H4 (cell line): Measurements from ENCODE around the gene SSC5D. TPM values are rescaled to one million over a fixed set of nuclear protein-coding genes. Genes with fewer than 3 reads are reported as not detected.
A peak's percentile ranks its signal among the peaks of the same experiment; 100 is the strongest.

ENCODE experiments used
- DNase-seq: peaks from one replicate; pipeline ENCODE4 v3.0.0-alpha.2; 2015; ENCODE audit warnings: low spot score
- total RNA-seq: library from RNA; depleted of rRNA; stranded (reverse); fragments of >200 nt; shearing (Covaris generic); gene quantifications from 2 replicates; pipeline ENCODE4 v1.2.3, GENCODE V29; 2014

SSC5D gene
- total RNA-seq, 1 experiment from 2014 or later = 0.23 TPM

DNA sequence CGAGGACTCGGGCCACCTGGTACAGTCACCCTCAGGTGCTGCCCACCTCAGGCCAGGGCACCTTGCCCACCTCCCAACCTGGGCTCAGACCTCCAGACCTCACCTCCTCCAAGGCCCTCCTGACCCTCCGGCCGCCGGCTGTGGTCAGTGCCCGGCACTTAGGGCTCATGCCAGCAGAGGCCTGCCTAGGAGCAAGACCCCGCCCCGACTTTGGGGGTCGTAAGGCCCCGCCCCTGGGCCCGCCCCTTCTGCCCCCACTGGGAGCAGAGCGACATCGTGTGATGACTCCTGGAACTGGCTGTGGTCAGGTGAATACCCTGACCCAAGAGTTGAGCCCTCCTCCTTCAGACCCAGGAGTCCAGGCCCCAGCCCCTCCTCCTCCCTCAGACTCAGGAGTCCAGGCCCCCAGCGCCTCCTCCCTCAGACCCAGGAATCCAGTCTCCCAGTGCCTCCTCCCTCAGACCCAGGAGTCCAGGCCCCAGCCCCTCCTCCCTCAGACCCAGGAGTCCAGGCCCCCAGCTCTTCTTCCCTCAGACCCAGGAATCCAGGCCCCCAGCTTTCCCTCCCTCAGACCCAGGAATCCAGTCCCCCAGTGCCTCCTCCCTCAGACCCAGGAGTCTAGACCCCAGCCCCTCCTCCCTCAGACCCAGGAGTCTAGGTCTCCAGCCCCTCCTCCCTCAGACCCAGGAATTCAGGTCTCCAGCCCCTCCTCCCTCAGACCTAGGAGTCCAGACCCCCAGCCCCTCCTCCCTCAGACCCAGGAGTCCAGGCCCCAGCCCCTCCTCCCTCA is 48.9 kb downstream of the SSC5D start, which contains the start of gene SBK2:
TSS of gene SBK2 (minus strand) at position 183 of the 790 bp plus-strand sequence. CDS start 839 bp downstream, outside the sequence.
- no peak for DNase-seq

DNA sequence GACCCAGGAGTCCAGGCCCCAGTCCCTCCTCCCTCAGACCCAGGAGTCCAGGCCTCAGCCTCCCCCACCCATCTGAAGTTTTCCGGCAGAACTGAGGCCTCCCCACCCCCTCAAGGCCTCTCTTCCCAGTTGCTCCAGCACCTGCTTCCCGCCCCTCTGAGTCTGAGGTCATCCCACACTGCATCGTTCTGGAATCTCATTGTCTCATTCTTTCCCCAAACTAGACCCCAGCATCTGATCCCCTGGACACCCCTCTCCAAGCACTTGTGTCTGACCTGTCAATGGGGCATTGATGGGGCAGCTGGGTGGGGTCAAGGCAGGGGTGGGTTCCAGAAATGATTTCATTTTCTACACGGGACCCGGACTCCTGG is 49.5 kb downstream of the SSC5D start:
- no peak for DNase-seq

DNA sequence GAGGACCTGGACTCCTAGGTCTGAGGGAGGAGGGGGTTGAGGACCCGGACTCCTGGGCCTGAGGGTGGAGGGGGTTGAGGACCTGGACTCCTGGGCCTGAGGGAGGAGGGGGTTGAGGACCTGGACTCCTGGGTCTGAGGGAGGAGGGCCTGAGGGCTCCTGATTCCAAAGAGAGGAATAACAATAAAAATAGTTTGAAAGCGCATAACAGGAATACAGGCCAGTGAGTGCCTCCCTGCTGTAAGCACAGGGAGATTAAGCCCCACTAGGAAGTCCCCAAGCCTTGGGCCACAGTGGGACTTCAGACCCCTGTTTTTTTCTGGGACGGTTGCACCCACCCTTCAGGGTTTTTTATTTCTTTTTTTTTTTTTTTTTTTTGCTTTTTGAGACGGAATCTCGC is 49.9 kb downstream of the SSC5D start:
- DNase-seq = no peak

DNA sequence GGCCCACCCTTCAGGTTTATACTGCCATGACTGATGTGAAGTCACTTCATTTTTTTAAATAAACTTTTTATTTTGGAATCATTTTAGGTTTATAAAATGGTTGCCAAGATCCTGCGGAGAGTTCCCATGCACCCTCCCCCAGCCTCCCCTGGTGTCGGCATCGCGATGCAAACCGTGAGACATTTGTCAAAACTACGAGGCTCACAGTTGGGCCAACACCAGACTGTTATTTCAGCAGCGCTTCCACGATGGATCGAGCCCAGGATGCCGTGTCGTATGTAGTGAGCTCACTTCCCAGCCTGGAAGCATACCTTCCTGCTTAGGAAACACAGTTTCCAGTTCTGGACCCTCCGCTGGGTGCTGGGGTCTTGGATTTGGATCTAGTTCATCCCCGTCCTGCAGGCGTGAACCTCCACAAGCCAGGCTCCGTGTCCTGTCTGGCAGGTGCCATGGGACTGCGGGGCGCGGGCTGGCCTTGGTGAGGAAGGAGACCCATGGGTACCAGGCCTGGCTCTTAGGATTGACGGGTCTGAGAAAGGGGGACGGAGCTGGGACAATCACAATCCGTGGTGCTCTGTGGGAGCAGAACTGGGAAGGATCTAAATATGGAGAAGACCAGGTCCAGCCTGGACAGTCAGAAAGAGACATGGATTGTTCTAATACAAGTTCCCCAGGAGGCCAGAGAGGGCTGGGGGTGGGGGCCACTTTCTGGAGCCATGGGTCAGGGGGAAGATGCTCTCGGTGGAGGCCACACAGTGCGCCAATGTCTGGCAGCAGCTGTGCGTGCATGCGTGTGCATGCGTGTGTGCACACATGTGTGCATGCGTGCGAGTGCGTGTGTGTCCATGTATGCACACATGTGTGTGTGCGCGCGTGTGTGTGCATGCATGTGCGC is 51.1 kb downstream of the SSC5D start:
- no peak for DNase-seq

DNA sequence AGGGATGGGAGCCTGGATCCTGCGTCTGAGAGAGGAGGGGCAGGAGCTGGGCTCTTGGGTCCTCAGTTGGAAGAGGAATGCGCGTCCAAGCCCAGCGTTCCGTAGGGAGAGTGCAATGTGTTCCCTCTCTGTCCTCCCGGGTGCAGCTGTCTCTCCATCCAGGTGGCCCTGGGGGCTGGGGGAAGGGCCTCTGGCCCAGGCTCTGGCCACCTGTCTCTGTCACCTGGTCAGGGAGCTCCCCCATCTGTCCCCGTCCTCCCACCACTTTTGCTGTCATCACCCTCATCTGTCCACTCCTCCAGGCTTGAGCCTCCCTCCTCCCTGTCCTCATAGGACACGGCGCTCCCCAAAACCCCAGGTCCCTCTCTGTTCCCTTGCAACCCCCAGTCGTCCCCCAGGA is 52.4 kb downstream of the SSC5D start:
- DNase-seq = no peak

DNA sequence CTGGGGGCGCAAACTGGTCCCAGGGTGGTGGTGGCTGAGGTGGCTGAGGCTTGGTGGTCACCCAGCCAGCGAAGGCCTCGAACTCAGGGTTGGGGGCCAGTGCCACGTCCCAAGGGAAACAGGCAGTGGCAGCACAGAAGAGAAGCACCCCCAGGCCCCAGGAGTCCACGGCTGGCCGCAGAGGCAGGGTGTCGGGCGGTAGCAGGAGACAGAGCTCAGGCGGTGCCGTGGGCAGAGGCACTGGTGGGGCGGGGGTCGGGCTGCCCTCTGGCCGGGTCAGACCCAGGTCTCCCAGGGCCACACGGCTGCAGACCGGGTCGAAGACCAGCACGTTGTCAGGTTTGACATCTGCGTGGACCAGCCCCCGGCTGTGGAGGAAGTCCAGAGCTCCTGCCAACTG is 52.9 kb downstream of the SSC5D start:
- no peak for DNase-seq

DNA sequence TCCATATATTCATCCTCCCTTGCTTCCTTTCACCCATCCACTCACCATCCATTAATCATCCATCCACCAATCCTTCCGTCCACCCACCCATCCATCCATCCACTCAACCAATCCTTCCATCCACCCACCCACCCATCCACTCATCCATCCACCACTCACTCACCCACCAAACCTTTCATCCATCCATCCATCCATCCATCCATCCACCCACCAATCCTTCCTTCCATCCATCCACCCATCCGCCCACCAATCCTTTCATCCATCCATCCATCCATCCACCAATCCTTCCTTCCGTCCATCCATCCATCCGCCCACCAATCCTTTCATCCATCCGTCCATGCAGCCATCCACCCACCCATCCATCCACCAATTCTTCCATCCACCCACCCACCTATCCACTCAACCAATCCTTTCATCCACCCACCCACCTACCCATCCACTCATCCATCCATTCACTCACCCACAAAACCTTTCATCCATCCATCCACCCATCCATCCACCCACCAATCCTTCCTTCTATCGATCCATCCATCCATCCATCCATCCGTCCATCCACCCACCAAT is 54.1 kb downstream of the SSC5D start:
- no peak for DNase-seq

DNA sequence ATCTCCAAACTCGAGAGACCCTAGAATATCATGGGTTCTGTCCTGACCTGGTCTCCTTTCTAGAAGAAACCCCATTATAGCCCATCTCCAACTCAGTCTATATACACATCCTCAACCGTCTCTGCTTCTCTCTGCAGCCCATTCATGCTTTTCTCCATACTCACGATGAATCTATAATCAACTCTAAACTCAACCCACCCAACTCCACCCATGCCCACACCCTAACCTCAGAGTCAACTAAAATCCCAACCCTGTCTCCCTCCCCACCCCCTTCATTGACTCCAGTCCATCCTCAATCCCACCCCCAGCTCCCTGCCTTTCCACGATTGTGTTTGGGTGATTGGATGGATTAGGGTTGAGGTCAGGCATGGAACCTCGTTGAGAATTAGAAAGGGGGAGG is 55.3 kb downstream of the SSC5D start:
- DNase-seq = no peak

DNA sequence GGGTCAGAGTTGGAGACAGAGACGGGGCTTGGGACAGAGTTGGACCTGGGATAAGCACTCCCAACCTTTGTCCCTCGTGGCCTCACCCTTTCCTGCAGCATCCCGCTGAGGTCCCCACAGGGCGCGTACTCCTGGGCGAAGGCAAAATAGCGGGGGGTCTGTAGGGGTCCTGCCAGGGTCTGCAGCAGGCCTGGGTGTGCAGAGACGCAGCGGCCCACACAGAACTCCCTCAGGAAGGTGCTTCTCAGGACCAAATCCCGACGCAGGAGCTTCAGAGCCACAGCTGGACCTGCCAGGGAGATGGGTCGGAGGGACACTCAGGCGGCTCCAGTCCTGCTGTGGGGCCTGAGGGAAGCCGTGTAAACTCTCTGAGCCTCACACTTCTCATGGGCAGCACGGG is 55.8 kb downstream of the SSC5D start:
- DNase-seq = no peak

DNA sequence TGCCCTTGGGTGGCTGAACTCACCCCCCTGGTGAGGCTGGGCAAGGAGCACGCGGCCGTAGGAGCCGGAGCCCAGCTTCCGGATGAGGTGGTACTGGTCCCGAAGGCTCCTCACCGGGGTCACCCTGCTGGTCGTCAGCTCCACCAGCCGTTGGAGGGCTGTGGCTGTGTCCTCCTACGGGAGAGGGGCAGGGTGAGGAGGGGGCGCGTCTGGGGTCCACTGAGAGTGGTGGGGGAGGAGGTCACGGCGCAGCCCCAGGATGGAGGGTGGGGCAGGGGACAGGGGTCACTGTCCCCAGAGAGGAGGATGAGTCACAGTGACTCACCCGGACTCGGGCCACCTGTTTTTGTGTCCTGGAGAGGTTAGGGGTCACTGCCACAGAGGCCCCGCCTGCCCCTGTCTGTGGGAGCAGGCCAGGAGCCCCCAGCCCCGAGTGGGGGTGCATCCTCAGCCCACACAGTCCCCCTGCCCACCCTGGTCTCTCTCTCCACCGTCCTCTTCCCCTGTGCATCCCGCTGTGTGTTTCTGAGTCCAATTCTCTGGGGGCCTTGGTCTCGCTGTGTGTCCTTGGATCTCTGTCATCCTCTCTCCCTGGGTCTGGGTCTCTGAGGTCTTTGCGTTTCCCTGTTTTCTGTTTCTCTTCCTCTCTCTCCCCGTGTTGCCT is 56.7 kb downstream of the SSC5D start:
- DNase-seq = no peak

DNA sequence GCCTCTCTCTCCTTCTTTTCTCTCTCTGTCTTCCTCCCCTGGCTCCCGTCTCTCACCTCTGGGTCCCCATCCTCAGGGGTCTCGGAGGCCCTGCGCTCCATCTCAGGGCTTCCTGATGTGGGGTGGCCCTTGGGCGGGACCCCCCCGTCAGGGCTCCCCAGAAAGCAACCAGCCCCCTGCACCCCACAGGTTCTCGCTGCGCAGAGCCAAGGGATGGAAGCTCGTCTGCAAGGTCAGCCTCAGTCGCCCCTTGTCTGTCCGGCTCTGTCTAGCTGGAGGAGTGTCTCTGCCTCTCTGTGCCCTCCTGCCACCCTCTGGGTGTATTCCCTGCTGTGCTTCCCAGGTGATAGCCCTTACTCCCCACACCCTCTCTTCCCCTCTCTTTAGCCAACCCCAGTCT is 57.2 kb downstream of the SSC5D start, which contains the start of gene SBK3:
TSS of gene SBK3 (minus strand) at position 101 of the 400 bp plus-strand sequence. CDS start at position 101, 0 bp downstream.
- no peak for DNase-seq

DNA sequence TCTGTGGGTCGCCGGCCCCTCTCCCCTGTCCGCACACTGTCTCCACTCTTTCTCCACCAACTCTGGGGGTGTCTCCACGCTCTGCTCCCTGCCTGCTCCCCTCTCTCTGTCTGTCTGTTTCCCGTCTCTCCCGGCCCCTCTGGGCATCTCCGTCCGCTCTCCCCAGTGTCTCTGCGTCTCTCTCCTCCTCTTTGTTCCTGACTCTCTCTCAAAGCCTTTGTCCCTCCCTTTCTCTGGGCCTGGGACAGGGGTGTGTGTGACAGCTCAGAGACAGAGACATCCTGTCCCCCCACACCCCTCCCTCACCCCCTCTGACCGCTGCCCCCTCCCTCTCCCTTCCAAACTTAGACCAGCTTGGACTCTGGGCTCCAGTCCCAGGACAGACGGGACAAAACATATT is 57.8 kb downstream of the SSC5D start:
- no peak for DNase-seq

DNA sequence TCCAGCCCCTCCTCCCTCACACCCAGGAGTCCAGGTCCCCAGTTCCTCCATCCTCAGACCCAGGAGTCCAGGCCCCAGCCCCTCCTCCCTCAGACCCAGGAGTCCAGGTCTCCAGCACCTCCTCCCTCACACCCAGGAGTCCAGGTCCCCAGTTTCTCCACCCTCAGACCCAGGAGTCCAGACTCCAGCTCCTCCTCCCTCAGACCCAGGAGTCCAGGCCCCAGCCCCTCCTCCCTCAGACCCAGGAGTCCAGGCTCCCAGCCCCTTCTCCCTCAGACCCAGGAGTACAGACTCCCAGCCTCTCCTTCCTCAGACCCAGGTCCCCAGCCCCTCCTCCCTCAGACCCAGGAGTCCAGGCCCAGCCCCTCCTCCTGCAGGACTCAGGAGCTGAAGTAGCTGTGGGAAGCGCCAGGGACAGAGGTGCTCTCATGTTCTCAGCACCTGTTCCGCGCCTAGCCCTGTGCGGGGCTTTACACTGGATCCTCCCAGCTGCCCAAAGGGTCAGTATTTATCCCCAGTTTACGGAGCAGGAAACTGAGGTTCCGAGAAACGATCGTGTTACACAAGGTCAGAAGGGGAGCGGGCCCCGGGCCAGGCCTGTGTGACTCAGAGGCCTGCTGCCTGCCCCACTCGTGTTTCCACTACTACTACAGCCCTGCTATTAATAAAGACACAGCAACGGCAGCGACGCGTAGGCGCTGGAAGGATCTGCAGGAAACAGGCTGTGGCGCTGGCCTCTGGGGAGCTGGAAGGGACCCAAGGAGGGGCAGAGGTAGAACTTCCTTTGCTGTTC is 58.8 kb downstream of the SSC5D start:
- peak; percentile 70 for DNase-seq

DNA sequence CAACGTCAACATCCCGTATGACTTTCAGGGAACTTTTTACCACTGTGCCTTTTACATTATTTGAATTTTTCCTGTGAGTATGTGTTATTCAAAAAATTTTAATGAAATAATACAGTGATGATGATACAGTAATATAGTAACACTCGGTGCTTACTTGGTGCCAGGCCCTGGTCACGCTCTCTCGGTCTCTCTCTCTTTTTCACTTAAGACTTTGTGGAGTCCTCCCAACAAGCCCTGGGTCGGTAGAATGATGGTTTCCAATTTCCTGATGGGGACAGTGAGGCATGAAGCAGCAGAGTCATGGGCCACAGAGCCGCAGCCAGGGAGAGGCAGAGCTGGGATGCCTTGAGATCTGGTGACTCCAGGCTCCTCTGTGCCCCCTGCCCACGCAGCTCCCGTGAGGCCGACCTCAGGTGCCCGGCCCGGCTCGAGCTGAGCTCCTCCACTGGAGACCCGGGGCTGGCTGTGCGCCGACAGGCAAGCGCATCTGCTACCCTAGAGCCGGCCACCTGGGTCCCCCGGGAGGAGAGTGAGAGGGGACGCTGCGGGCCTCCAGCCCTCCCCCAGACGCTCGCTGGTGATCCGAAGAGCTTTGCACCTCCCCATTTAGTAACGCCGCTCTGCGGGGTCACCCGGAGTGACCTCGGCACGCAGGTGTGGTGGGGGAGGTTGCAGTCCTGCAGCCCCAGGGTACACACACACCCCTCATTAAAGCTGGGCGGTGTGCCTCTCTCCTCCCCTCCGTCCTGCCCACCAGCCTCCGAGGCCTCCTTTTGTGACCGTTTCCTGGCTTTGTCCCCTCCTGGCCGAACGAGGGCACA is 61.5 kb downstream of the SSC5D start:
- peak; percentile 61 for DNase-seq

DNA sequence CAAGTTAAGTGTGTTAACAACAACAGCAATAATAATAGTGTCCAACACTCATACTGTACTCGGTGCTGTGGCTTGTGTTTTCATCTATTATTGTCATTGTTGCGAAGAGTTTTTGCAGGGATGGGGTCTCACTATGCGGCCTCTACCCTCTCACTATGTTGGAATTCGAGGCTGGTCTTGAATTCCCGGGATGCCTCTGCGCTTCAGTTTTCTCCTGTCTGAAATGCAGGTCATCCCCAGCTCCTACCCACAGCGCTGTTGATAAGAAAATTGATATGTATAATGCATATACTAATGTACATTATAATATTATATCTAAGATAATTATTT is 62.0 kb downstream of the SSC5D start:
- no peak for DNase-seq

DNA sequence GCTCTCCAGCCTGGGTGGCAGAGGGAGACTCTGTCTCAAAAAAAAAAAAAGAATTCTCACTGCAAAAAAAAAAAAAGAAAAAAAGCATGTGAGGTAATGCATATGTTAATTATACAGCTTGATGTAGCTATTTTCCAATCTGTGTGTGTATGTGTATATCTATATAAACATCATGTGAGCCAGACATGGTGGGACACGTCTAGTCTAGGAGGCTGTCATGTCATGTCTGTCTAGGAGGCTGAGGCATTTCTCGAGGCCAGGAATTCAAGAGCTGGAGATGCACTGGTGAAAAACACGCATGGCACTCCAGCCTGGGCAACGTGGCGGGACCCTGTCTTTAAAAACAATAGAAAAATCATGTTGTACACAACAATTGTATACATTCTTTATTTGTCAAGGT is 64.0 kb downstream of the SSC5D start:
- DNase-seq = no peak

DNA sequence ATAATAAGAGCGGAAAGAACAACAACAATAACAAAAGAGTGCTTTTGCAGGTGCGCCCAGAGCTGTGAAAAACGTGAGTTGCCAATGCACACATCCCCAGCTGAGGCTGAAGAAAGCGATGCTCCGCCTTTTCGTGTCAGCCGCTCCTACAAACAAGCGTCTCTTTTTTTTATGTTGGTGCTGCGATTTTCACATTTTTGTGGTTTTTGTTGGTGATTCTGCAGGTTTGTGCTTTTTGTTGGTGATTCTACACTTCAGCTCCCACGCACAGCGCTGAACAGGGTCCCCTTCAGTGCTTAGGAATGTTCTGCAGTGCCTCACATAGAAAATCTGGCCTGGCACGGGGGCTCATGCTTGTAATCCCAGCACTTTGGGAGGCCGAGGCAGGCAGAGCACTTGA is 64.4 kb downstream of the SSC5D start:
- DNase-seq = peak; percentile 84

DNA sequence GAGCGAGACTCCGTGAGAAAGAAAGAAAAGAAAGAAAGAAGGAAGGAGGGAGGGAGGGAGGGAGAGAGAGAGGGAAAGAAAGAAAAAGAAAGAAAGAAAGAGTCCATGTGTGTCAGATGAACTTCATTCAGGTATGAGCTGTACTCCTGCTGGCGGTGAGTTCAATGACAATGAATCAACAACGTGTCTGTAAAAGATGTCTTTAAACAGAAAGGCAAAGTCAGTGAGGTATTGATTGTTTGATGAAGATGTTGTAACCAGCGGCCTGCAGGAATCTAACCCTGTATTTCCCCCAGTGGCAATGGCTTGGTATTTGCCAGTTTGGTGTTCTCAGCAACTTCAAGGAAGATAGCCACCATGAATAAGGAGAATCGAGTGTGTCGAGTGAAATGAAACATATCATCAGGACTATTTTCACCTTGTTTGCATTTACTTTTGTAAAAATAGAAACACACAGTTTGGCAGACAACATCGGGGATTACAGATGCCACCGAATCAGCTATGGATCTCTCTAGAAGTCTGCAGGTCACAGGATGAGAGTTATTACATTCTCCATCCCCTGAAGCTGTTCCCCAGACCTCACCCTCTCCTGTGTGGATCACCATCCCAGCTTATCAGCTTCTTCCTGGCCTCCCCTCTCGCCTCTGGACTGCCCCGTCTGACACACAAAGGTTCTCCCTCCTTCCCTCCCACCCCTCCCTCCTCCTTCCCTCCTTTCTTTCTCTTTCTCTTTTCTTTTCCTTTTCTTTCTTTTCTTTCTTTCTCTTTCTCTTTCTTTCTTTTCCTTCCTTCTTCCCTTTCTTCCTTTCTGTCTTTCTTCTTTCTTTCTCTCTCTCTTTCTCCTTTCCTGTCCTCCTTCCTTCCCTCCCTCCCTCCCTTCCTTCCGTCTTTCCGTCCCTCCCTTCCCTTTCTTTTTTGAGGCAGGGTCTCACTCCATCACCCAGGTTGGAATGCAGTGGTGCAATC is 65.3 kb downstream of the SSC5D start:
- no peak for DNase-seq

DNA sequence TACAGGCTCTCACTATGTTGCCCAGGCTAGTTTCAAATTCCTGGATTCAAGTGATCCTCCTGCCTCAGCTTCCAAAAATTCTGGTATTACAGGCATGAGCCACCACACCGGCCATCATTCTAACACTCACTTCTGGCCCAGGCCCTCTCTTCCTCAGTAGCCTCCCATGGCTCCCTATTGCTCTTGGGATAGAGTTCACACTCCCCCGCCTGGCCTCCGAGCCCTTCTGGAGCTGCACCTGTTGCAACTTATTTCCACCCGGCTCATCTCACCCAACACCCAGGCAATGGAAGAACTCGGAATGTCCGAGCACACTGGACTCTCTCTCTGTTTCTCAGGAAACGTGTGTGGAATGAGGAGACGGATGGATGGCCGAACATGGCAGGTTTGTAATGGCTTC is 66.1 kb downstream of the SSC5D start:
- DNase-seq = no peak
